HEK293 (cell line): ENCODE measurements around the gene STAB1.

Experiments
- TCF7L2 ChIP-seq: IDR thresholded peaks from 2 replicates; pipeline ENCODE4 v1.6.1; 2011; ENCODE audit warnings: low read depth, mild to moderate bottlenecking, inconsistent platforms, low read length, moderate library complexity, borderline replicate concordance
- ZNF157 ChIP-seq: fragments of 450-650 bp; formaldehyde crosslinking; IDR thresholded peaks from 2 replicates; pipeline ENCODE4 v1.5.1; 2016; ENCODE audit warnings: missing biosample characterization, missing genetic modification characterization
- ZNF623 ChIP-seq: fragments of 450-650 bp; formaldehyde crosslinking; IDR thresholded peaks from 2 replicates; pipeline ENCODE4 v1.5.1; 2016; ENCODE audit warnings: missing biosample characterization, missing genetic modification characterization
- ZNF747 ChIP-seq: fragments of 450-650 bp; formaldehyde crosslinking; IDR thresholded peaks from 2 replicates; pipeline ENCODE4 v1.5.1; 2016; ENCODE audit warnings: missing biosample characterization, missing genetic modification characterization
- TF ChIP-seq, protein P1 (sequence below): fragments of 450-650 bp; formaldehyde crosslinking; IDR thresholded peaks from 2 replicates; pipeline ENCODE4 v1.5.1; 2016; ENCODE audit warnings: missing biosample characterization, missing genetic modification characterization

DNA sequence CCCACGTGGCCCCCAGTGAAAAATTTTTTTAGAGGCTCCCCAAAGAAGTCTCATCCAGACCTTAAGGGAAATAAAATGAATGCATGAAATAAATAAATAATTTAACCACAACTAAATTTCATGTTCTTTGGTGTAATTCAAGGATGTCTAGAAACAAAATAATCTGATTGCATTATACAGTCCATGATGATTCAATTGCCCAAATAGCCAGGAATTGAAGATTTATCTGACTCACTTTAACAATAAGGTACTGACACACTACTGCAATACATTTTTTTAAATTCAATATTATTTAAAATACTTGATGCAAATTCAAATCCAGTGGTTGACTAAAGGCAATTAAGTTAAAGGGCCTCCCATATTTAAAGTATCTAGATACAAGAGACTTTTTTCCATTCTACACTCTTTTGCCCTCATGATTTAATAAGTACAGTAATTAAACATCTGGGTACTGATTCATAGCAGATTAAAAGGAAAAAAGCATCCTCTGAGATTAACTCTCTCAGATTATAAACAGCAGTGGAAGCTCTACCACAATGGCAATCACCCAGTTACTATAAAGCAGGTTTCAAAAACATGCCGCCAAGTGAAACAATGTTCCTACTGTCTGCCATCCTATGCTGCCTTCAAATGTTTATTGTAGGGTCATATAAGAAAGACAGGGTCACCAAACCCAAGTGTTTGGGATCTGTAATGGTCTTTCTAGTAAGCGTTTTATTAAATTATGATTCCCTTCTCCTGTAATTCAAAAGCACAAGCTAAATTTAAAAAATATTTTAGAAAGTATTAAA lies 51.2 kb downstream of the STAB1 start:
- TF ChIP-seq ZNF157 (tag by site-specific recombination): no peak
- TF ChIP-seq, protein P1, sequence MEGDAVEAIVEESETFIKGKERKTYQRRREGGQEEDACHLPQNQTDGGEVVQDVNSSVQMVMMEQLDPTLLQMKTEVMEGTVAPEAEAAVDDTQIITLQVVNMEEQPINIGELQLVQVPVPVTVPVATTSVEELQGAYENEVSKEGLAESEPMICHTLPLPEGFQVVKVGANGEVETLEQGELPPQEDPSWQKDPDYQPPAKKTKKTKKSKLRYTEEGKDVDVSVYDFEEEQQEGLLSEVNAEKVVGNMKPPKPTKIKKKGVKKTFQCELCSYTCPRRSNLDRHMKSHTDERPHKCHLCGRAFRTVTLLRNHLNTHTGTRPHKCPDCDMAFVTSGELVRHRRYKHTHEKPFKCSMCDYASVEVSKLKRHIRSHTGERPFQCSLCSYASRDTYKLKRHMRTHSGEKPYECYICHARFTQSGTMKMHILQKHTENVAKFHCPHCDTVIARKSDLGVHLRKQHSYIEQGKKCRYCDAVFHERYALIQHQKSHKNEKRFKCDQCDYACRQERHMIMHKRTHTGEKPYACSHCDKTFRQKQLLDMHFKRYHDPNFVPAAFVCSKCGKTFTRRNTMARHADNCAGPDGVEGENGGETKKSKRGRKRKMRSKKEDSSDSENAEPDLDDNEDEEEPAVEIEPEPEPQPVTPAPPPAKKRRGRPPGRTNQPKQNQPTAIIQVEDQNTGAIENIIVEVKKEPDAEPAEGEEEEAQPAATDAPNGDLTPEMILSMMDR: no peak
- TF ChIP-seq ZNF747: no peak
- TF ChIP-seq ZNF623 (tag by site-specific recombination): no peak
- TF ChIP-seq TCF7L2: no peak
